Activated naive CD4-positive, alpha-beta T cell (primary cell): ENCODE results near the gene ATIC.

ENCODE experiments used
- DNase-seq, 4 experiments: peaks; one replicate each; lab custom pipeline; 2025; lab: John Stamatoyannopoulos, UW

ATIC gene

DNA sequence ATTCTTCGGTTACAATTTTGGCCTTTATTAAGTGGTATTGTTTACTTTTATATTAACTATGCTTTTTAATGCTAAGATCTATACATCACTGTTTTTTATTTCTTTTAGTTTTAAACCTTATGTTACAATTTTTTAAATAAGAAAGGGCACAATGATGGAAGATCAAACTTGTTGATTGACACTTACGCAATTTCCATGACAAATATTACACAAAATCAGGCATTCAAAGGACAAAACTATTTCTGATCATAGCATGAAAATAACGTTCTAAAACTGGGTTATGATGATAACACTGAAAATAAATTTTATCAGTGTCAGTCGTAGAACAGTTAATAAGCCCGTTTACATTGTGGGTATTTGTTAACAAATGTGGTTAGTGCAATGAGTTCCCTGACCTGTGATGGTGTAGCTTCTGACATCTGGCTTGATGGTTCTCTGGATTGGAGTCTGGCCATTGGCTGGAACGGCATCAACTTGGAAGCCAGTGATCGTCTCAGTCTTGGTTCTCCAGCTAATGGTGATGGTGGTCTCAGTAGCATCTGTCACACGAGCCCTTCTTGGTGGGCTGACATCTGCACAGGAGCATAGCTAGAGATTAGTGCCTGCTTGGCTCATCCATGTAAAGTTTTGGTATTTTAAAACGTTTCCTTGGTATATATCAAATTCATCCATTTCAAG is 64.4 kb downstream of the ATIC start:
- no peak for DNase-seq

DNA sequence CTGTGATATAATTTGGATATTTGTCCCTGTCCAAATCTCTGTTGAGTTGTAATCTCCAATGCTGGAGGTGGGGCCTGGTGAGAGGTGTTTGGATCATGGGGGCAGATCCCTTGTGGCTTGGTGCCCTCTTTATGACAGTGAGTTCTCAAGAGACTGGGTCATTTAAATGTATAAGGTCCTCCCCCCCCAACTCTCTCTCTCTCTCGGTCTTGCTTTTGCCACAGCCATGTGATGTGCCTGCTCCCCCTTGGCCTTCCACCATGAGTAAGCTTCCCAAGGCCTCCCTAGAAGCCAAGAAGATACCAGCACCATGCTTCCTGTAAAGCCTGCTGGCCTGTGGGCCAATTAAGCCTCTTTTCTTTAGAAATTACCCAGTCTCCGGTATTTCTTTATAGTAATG is 65.4 kb downstream of the ATIC start:
- no peak for DNase-seq

DNA sequence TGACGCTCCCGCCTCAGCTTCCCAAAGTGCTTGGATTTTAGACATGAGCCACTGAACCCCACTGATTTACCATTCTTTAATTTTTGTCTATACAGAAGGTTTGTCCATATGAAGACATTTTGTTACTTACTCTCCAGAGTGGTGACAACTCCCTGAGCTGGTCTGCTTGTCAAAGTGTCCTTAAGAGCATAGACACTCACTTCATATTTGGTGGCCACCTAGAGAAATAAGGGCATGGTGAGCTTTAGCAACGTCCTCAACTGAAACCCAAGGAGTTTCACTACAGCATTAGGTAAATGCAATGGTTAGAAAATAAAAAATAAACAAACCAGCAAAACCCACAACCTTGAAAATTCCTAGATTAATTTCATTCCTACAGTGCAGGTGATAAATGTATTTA is 66.2 kb downstream of the ATIC start:
- DNase-seq, result no peak

DNA sequence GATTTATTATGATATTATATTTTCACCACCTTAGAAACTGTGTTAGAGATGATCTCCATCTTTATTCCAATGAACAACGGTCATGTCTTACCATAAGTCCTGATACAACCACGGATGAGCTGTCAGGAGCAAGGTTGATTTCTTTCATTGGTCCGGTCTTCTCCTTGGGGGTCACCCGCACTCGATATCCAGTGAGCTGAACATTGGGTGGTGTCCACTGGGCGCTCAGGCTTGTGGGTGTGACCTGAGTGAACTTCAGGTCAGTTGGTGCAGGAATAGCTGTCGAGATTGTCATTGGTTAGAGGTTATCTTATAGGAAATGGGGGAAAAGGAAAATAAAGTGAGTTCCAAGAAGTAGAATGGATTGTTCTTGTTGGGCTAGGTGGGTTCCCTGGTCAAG is 67.2 kb downstream of the ATIC start:
- DNase-seq, result no peak

DNA sequence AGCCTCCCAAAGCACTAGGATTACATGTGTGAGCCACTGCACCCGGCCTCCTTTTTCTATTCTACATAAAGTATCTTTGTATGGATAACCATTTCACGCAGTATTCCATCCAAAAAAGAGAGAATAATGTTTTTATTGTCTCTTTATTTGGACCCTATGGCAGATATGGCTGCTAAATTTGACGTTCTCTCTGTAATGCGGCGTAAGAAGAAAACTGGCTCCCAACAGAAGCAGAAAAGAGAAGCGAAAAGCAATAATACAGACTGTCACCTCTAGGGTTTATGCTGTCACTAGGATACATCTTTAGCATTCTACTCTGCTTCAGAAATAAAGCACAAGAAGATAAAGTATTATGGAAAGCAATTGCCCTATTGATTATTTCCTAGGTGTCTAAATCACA is 68.1 kb downstream of the ATIC start:
- DNase-seq, result no peak

DNA sequence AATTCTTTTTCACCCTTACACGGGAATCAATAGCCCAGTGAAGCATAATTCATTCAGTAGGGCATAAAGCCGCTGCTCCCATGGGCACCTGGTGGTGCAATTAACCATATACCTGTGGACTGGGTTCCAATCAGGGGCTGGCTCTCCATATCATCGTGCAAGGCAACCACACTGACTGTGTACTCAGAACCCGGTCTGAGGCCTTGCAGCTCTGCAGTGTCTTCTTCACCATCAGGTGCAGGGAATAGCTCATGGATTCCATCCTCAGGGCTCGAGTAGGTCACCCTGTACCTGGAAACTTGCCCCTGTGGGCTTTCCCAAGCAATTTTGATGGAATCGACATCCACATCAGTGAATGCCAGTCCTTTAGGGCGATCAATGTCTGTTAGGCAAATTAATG is 68.8 kb downstream of the ATIC start:
- no peak for DNase-seq

DNA sequence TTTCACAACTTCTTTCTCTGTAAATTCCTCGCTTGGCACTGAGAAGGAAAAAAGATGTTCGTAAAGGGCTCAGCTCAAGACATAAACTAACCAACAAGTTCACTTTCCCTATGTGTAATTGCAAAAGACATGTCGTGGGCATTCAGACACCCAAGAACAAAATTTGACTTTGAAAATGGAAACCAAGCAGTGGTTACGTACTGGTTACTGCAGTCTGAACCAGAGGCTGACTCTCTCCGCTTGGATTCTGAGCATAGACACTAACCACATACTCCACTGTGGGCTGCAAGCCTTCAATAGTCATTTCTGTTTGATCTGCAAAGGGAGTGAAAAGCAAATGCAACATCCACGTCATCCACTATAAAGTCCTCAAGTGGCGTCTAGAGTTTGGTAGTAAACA is 70.2 kb downstream of the ATIC start:
- DNase-seq, result no peak

DNA sequence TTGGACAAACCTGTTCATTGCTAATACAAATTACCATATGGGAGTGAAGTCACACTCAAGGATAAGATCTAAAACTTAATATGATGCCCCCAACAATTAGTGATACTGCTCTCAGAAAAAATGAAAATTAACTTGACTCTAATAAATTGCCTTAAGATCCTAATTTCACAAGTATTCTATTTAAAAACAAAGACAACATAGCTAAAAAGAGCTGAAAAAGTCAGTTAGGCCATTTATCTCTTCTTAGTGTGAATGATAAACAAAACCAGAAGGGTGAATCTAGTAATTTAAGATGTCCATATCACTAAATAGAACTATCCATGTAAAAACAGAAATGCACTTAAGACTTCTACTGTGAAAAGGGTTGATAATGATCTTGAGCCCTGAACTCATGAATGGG is 70.6 kb downstream of the ATIC start:
- no peak for DNase-seq

DNA sequence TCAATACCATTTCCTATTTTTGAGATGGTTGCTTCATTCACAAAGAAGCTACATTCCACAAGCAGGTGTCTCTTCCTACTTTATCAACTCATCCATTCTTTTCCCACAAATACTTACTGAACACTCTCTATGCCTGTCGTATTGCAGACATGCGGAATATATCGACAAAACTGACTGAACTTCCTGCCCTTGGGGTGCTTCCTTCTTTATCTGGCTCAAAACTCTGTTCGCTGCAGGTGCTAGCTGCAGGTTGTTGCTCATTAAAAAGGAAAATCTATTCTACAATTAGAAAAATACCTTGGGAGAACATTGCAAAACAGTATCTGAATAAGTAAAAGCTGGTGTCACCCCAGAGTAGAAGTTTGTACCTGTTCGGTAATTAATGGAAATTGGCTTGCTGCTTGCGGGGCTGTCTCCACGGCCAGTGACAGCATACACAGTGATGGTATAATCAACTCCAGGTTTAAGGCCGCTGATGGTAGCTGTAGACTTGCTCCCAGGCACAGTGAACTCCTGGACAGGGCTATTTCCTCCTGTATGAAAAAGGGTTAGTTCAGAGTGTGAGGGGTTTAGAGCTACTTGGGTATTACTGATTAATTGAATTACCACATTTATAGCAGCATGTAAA is 71.9 kb downstream of the ATIC start:
- DNase-seq, result no peak

DNA sequence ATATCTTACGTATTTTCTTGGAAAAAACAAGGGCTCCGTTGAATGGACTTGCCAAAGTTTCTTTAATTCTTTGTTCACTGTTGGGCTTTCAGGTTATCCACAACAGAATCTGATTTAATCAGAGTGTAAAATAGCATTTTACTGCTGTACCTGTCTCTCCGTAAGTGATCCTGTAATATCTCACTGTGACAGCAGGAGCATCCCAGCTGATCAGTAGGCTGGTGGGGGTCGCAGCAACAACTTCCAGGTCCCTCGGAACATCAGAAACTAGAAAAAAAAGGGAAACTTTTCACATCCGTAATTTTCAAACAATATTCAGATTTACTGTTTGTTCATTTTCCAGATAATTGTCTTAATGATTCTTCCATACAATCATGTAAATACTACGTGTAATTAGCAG is 72.9 kb downstream of the ATIC start:
- no peak for DNase-seq

DNA sequence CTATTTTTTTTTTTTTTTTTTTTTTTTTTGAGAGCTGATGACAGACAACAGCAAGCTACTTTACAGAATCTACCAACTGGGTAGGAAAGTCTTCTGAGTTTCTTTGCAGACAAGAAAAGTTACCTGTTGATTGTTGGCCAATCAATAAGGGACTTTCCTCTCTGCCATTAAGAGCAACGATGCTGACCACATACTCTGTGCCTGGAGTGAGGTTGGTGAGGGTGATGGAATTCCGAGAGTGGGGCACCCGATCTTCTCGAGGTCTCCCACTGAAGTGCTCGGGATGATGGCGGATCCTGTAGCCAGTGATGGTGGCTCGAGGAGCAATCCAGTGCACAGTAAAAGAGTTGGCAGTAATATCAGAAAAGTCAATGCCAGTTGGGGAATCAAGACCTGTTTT is 74.7 kb downstream of the ATIC start:
- no peak for DNase-seq

DNA sequence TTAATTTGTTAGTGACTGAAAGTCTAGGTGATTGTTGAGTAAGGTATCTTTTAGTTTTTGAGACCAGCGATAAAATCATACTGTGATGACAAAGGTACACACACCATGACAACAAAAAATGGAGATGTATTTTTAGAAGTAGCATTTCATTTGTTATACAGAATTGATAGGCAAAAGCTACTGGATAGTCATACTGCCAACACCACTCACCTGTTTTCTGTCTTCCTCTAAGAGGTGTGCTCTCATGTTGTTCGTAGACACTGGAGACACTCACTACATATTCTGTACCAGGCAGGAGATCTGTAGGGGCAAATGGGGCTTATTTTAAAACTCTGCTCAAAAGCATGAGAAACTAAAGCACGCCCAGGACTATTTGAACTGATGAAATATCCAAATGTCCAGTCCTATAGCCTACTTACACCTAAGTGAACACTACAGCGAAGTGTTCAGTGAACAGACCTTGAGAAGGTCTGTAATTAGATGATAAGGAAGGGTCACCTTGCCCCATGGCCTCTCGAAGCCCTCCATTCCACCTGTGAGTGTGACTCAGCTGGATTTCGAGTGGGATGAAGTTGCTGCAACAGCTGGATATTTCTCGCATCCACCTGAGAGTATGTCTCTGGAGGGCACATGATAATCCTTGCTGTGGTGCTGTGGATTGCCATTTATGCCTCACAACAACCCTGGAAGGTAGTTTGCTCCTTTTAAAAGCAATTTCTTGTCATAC is 76.3 kb downstream of the ATIC start:
- no peak for DNase-seq

DNA sequence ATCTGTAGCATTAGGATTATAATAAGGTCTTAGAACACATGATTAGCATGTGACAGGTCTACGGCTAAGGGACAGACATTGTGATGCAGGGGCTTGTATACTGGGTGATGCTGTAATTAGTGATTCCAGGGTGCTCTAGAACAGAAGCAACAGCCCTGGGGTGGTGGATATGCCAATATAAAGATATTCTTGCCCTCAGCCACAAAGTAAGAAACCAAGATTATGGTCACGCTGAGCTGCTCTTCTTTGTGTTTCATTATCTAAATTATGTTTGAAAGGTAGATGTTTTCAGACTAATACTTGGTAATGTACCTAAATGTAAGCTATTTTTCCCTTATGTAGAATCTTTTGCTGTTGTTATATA is 78.7 kb downstream of the ATIC start:
- no peak for DNase-seq

DNA sequence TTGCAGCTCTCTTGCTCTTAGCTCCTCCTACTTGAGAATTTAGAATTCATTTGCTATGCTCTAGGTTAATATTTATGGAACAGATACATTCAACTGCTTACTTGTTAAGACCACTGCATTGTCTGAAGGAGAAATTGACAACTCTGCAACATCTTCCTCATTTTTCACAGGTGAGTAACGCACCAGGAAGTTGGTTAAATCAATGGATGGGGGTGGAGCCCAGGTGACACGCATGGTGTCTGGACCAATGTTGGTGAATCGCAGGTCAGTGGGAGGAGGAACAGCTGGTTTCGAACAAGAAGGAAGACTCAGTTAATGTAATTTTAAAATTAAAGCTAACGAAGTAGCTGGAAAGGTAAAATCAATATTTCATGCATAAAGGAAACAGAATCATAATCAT is 79.7 kb downstream of the ATIC start:
- DNase-seq, result no peak

DNA sequence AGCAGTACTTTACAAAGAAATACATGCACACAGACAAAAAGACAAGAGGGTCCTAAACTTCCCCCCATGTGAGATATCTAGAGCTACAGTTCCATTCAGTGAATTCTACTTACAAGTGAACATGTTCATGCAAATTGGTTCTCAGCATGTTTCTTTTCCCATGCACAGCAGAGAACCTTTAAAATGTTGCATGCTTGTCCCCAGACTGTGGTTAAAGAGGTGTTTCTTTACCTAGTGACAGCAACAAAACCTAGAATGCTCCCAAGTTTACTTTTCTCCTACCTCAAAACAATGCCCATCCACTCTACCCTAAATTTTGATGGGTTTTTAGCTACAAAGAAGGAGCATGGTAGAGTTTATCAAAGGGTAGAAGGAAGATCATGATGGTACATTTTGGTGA is 80.3 kb downstream of the ATIC start:
- DNase-seq, result no peak

DNA sequence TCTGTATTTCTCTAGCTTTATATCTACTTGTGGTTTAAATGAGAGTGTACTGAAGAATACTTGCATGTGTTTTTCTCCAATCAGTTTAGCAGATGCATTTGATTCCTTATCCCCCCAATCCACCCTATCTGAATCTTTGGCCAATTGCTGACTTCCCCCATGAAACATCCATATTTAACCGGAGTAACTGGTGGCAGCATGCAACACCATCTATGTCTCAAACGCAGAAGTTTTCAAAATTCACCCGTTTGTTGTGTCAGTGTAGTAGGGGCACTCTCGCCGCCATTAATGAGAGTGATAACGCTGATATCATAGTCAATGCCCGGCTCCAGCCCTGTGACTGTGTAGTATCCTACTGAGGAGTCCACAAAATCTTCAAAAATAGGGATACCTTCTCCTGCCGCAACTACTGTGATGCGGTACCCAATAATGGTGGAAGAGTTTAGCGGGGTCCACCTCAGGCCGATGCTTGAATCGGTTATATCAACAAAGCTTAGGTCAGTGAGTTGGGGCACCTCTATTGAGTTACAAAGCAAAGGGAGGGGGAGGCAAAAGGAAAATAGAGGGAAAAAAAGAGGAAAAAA is 80.9 kb downstream of the ATIC start:
- DNase-seq, result no peak

DNA sequence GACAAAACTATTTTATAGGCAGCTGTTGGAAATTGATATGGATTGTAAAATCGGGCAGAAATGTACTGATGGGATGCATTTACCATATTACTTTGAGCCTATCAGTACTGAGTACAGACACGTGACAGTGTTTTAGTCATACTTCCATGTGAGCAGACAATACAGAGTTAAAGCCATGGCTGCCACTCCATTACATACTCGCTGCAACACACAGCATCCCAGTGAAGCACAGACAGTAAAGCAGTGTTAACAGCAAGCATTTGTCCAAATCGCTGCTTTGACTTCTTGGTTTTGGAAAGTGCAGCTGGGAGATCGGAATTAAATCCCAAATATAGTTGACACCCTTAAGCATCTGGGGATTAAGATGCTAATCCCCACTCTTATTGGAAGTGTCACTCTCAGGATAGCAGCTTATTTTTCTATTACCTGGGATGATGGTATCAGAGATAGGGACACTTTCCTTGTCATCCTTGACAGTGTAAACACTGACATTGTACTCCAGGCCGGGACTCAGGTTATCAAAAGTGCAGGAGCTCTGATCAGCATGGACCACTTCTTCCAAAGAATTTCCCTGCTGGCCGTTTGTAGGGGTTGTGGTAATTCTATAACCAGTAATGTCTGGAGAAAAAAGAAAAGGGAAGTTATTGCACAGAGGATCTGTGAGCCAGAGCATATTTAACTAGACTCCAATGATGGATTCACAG is 82.4 kb downstream of the ATIC start:
- DNase-seq, result no peak

DNA sequence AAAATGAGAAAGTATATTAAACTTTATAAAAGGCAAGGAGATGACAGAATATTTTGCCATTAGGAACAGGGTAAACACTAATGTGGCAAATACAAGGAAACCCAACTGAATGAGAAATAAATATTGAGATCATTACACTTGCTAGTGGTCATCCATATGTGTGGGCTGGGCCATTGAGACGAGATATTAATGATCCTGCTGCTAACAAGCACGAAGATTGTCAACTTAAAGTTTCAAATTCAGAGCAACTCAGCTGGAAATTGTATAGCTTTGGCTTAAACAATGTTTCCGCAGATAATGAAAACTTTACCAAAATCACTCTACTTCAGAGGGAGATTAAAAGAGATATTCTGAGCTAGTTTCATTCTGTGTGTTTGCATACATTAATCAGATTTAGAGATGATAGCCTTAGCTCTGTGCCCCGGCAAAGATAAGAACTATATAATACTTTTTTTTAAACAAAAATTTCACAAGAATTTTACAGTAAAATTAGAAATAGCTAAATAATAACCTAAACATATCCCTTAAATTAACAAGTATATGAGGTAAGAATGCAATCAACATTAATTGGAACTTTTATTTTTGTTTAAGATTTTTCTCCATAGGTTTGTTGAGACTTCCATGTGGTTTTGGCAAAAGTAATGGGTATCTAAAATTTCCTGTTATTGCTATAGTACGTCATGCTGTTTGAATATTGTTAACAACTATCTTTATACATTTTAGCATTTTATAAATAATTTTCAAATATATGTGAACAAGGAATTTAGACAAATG is 84.0 kb downstream of the ATIC start:
- no peak for DNase-seq

DNA sequence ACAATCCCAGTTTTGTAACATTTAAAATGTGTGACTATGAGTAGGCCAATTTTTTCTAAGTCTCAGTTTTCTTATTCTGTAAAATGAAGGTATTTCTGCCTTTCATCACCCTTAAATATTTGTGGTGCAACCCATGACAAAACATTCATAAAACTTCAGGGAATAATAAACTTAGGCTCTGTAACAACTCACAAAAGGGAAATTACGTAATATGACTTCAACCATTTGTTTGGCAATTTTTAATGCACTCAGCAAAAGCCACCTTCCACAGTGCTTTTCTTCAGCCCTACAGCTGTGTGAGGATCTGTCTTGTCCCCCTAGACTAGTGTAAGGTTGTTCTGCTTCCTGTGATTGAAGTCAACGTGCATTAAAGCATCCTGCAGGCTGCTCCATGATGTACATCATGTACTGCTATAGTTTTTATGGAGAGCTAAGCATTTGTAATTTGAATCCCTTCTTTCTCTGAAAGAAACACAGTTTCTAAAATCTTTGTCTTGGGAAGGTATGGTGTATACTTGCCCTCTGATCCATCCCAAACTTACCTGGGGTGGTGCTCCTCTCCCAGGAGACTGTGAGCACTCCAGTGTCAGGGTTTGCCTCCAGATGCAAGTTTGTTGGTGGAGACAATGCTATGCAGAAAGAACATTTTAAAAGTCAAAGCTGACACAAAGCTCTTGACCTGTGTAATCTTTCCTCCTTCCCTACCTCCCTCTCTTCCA is 84.9 kb downstream of the ATIC start:
- DNase-seq, result no peak

DNA sequence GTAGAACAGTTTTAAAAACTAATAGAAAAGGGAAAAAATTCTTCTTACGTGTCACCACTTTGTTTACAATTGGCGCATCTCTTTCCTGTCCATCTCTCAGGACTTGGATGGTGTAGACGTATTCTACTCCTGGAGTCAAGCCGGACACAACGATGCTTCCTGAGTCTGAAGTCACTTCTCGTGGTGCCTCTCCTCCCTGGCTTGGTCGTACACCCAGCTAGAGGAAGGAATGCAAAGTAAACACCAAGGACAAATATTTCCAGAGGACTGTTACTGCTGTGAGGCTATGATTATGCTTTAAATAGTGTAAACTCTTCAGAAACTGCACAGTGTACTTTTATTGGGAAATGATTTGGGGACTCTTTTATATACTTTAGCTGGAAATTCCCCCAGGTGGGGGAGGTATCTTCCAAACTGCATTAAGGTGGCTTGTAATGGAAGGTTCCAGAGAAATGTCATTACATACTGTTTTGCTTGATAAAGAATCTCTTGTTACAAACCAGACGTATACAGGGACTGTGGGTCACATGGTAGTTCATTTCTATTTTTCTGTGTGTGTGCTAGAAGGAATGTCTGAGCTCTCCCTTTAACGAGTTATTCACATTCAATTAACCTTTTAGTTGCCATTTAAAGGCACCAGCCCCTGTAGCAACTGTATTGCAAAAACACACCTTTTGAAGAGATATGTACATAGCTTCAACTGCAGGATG is 85.9 kb downstream of the ATIC start:
- DNase-seq, result no peak
